Trophoblast cell (in vitro differentiated cells and primary cell): Measurements from ENCODE around the gene ADA.

ENCODE experiments used
- DNase-seq, 2 donors: peaks; one replicate each; pipeline ENCODE4 v3.0.0-alpha.2; 2016
- H2AFZ ChIP-seq: 2 replicates; pipeline ENCODE4 v1.6.1; 2013; ENCODE audit warnings: low read length, moderate library complexity, mild to moderate bottlenecking; ENCODE audit not compliant: insufficient read depth, poor library complexity
- H2AK5ac ChIP-seq: 2 replicates; pipeline ENCODE4 v1.6.1; 2013; ENCODE audit warnings: mild to moderate bottlenecking, low read length
- H2BK120ac ChIP-seq: 2 replicates; pipeline ENCODE4 v1.6.1; 2013; ENCODE audit warnings: low read length, mild to moderate bottlenecking, moderate library complexity; ENCODE audit not compliant: insufficient read depth, poor library complexity
- H2BK12ac ChIP-seq: 2 replicates; pipeline ENCODE4 v1.6.1; 2013; ENCODE audit warnings: mild to moderate bottlenecking, low read length, moderate library complexity
- H2BK5ac ChIP-seq: 2 replicates; pipeline ENCODE4 v1.6.1; 2013; ENCODE audit warnings: low read length, low read depth, moderate library complexity, mild to moderate bottlenecking; ENCODE audit not compliant: poor library complexity
- H3K14ac ChIP-seq: 2 replicates; pipeline ENCODE4 v1.6.1; 2013; ENCODE audit warnings: mild to moderate bottlenecking, low read length
- H3K18ac ChIP-seq: 2 replicates; pipeline ENCODE4 v1.6.1; 2013; ENCODE audit warnings: mild to moderate bottlenecking, low read length
- H3K23ac ChIP-seq: 2 replicates; pipeline ENCODE4 v1.6.1; 2013; ENCODE audit warnings: low read length
- H3K27ac ChIP-seq: 2 replicates; pipeline ENCODE4 v1.5.1; 2013; ENCODE audit warnings: low read depth, mild to moderate bottlenecking, inconsistent platforms, low read length, moderate library complexity
- H3K27me3 ChIP-seq: 2 replicates; pipeline ENCODE4 v1.6.1; 2013; ENCODE audit warnings: inconsistent platforms, mild to moderate bottlenecking, low read length, moderate library complexity; ENCODE audit not compliant: insufficient read depth
- H3K36me3 ChIP-seq, 2 experiments: 1 replicate in 1 of 2; 2 replicates in 1 of 2; pipeline ENCODE4 v1.6.1; 2013; ENCODE audit warnings: low read length in 2 of 2, mild to moderate bottlenecking in 2 of 2, moderate library complexity in 1 of 2; ENCODE audit not compliant: insufficient read depth in 2 of 2, control insufficient read depth in 1 of 2
- H3K4ac ChIP-seq: 2 replicates; pipeline ENCODE4 v1.6.1; 2013; ENCODE audit warnings: low read depth, mild to moderate bottlenecking, low read length, moderate library complexity
- H3K4me1 ChIP-seq, 2 experiments: 1 replicate in 1 of 2; 2 replicates in 1 of 2; pipeline ENCODE4 v1.6.1; 2013; ENCODE audit warnings: low read length in 2 of 2, mild to moderate bottlenecking in 2 of 2, moderate library complexity in 1 of 2; ENCODE audit not compliant: insufficient read depth in 2 of 2, control insufficient read depth in 1 of 2
- H3K4me2 ChIP-seq: 2 replicates; pipeline ENCODE4 v1.6.1; 2013; ENCODE audit warnings: inconsistent platforms, mild to moderate bottlenecking, low read length, moderate library complexity
- H3K4me3 ChIP-seq: 2 replicates; pipeline ENCODE4 v1.5.1; 2013; ENCODE audit warnings: mild to moderate bottlenecking, low read depth, low read length, inconsistent platforms
- H3K79me1 ChIP-seq: one replicate; pipeline ENCODE4 v1.6.1; 2013; ENCODE audit warnings: low read length
- H3K79me2 ChIP-seq: 2 replicates; pipeline ENCODE4 v1.6.1; 2013; ENCODE audit warnings: low read length, mild to moderate bottlenecking; ENCODE audit not compliant: control insufficient read depth, insufficient read depth, poor library complexity
- H3K9ac ChIP-seq: 2 replicates; pipeline ENCODE4 v1.6.1; 2013; ENCODE audit warnings: mild to moderate bottlenecking, low read length
- H3K9me3 ChIP-seq: 2 replicates; pipeline ENCODE4 v1.6.1; 2013; ENCODE audit warnings: low read depth, mild to moderate bottlenecking, control low read depth, inconsistent platforms, low read length; ENCODE audit not compliant: insufficient read depth
- H4K12ac ChIP-seq: 2 replicates; pipeline ENCODE4 v1.6.1; 2013; ENCODE audit warnings: low read depth, mild to moderate bottlenecking, low read length, moderate library complexity
- H4K8ac ChIP-seq: 2 replicates; pipeline ENCODE4 v1.6.1; 2013; ENCODE audit warnings: low read depth, mild to moderate bottlenecking, low read length, moderate library complexity
- H4K91ac ChIP-seq: one replicate; pipeline ENCODE4 v1.6.1; 2013; ENCODE audit warnings: low read depth, mild to moderate bottlenecking, low read length, moderate library complexity
- WGBS: extraction: QIAGEN DNeasy Blood & Tissue Kit; methylation state at CpG from one replicate; pipeline ENCODE4 v1.1.7; 2013; ENCODE audit warnings: missing lambda C conversion rate; ENCODE audit not compliant: insufficient read length, insufficient coverage; ENCODE audit errors: extremely low coverage; 5-methylcytosine and 5-hydroxymethylcytosine counted together

ADA gene

DNA sequence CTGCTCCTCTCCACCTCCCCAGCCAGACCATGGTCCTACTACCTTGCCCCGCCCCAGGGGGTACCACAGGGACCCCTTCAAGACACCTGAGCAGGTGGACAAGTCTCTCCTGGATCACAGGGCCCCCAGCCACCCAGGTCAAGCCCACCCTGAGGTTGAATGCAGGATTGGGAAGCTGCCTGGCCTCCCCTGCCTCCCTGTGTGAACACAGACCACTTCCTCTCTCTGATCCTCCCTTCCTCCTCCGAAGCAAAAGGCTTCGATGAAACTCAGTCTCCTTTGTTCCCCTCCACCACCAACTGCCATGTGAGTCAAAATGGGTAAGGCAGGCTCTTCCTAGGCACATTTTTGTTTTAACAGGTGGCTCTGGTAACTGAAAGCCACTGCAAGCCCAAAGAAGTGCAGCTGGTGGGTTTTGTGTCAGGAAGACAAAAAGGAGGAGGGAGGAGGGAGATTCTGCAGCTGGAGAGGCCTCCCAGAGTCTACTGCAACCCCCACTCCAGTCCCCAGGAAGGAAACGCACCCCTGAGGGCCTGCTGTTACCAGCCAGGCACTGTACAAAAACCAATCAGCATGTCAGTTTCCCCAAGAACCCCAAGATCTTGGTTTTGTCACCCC is 5.4 kb downstream of the ADA start:
- Histone ChIP-seq H2BK120ac (no peak overlapping the region), H3K27me3 (no peaks in the 10 kb centered on the region), H3K4ac (no peak overlapping the region), H3K23ac (no peak overlapping the region), H3K4me1 (peaks cover 33 to 40% of the 10 kb centered on the region in 2 experiments), H3K18ac (peak overlapping the region; percentile 22), H3K9me3 (no peaks in the 10 kb centered on the region), H3K4me2 (no peak overlapping the region), H3K14ac (no peak overlapping the region), H3K27ac (no peak overlapping the region), H4K12ac (no peak overlapping the region), H2BK12ac (no peak overlapping the region), H4K91ac (peak overlapping the region; percentile 37), H2AK5ac (no peak overlapping the region), H4K8ac (no peak overlapping the region), H3K79me2 (peaks cover 8% of the 10 kb centered on the region), H2AFZ (no peak overlapping the region), H3K9ac (no peak overlapping the region), H3K79me1 (peaks cover 38% of the 10 kb centered on the region), H3K4me3 (no peak overlapping the region), H2BK5ac (no peak overlapping the region), H3K36me3 (no peaks in the 10 kb centered on the region)
- WGBS: no CpG with 5 or more reads among the region's 4 CpGs
- DNase-seq: no peak

GRCh38 chr20:44644667-44645131 is 6.8 kb downstream of the ADA start:
- no peak overlapping the region for H3K4me3 ChIP-seq

DNA sequence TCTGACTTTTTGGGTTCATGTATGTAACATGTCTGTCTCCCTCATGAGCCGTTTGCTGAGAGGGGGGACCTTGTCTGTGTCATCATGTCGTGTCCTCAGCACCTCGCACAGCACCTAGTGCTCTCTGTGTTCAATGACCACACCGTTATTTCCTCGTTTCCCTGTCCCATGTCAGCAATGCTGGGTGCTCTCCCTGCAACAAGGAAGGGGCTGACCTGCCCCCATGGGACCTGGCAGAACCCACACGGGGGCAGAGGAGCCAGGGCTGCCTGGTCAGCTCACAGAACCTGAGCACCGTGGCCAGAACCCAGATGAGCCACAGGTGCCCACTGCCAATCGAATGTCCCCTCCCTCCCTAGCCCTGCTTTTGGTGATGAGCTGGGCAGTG is 7.3 kb downstream of the ADA start:
- H3K27ac ChIP-seq: peak overlapping the region; percentile 93
- H3K4me3 ChIP-seq: no peak overlapping the region
- peak overlapping the region; percentile 2 for H2BK5ac ChIP-seq
- H3K4ac ChIP-seq: no peak overlapping the region
- peaks cover 29 to 34% of the 10 kb centered on the region in 2 experiments for H3K4me1 ChIP-seq
- no peak overlapping the region for H3K9ac ChIP-seq
- no CpG with 5 or more reads among the region's 8 CpGs for WGBS
- H3K18ac ChIP-seq: peak overlapping the region; percentile 53
- peaks cover 4% of the 10 kb centered on the region for H3K79me2 ChIP-seq
- H2BK12ac ChIP-seq: peak overlapping the region; percentile 25
- no peak for DNase-seq
- H3K9me3 ChIP-seq: peaks cover 3% of the 10 kb centered on the region
- H2AK5ac ChIP-seq: peak overlapping the region; percentile 4
- no peaks in the 10 kb centered on the region for H3K27me3 ChIP-seq
- peak overlapping the region; percentile 65 for H2BK120ac ChIP-seq
- H3K36me3 ChIP-seq: peaks cover 0 to 4% of the 10 kb centered on the region in 2 experiments
- H3K14ac ChIP-seq: peak overlapping the region; percentile 5
- H3K4me2 ChIP-seq: no peak overlapping the region
- H4K91ac ChIP-seq: peak overlapping the region; percentile 57
- H4K8ac ChIP-seq: peak overlapping the region; percentile 1
- peaks cover 37% of the 10 kb centered on the region for H3K79me1 ChIP-seq
- no peak overlapping the region for H2AFZ ChIP-seq
- no peak overlapping the region for H4K12ac ChIP-seq
- H3K23ac ChIP-seq: no peak overlapping the region

More at GRCh38 chr20:44644667-44645131, 6.8 kb downstream of the ADA start:
- H4K91ac ChIP-seq: peak overlapping the region; percentile 57
- no peak overlapping the region for H3K23ac ChIP-seq
- peak overlapping the region; percentile 5 for H3K14ac ChIP-seq
- peak overlapping the region; percentile 2 for H2BK5ac ChIP-seq
- H3K79me1 ChIP-seq: peaks cover 37% of the 10 kb centered on the region
- H3K27ac ChIP-seq: no peak overlapping the region
- peak overlapping the region; percentile 65 for H2BK120ac ChIP-seq
- H3K4me2 ChIP-seq: no peak overlapping the region
- H3K36me3 ChIP-seq: peaks cover 0 to 4% of the 10 kb centered on the region in 2 experiments
- DNase-seq: peak; percentile 87 to 91
- H3K9ac ChIP-seq: no peak overlapping the region
- peaks cover 29 to 34% of the 10 kb centered on the region in 2 experiments for H3K4me1 ChIP-seq
- peak overlapping the region; percentile 1 for H4K8ac ChIP-seq
- H2AK5ac ChIP-seq: peak overlapping the region; percentile 4
- no peaks in the 10 kb centered on the region for H3K27me3 ChIP-seq
- H3K79me2 ChIP-seq: peaks cover 4% of the 10 kb centered on the region
- H3K18ac ChIP-seq: peak overlapping the region; percentile 53
- H3K4ac ChIP-seq: no peak overlapping the region
- peak overlapping the region; percentile 28 for H2BK12ac ChIP-seq
- no peak overlapping the region for H4K12ac ChIP-seq
- no CpG with 5 or more reads among the region's 7 CpGs for WGBS
- H3K9me3 ChIP-seq: peaks cover 3% of the 10 kb centered on the region
- no peak overlapping the region for H2AFZ ChIP-seq

DNA sequence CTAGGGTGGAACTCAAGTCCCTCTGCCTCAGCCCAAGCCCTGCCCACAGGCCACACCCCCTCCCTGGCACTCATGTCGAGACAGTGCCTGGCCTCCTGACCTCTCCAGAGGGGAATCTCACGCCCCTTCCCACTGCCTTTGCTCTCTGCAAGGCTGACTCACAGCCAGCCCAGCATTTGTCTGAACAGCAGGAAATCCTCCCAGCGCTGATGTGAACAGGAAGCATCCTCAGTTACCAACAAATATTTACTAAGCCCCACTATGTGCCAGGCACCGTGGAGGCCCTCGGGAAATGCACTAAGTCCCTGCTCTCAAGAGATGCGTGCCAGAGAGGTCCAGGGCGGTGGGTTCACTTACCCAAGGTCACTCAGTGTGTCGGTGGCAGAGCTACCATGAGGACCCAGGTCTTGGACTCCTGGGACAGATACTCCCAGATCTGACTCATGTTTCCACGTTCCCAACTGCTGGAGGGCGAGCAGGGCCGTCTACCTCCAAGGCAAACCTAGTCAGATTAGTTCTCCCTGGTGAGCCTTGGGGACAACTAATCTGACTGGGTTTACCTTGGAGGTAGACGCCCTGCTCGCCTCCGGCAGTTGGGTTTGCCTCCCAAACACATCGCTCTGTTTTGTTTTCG is 7.8 kb downstream of the ADA start:
- Histone ChIP-seq H3K4ac (no peak overlapping the region), H2AK5ac (peak overlapping the region; percentile 6), H3K9me3 (peaks cover 3% of the 10 kb centered on the region), H2BK12ac (peak overlapping the region; percentile 70), H4K91ac (peak overlapping the region; percentile 57), H3K27ac (peak overlapping the region; percentile 93), H2AFZ (no peak overlapping the region), H4K12ac (no peak overlapping the region), H3K18ac (peak overlapping the region; percentile 28), H3K14ac (no peak overlapping the region), H3K9ac (no peak overlapping the region), H3K79me2 (peaks cover 4% of the 10 kb centered on the region), H3K23ac (no peak overlapping the region), H4K8ac (peak overlapping the region; percentile 71), H3K4me3 (no peak overlapping the region), H3K4me1 (peaks cover 29 to 34% of the 10 kb centered on the region in 2 experiments), H3K27me3 (no peaks in the 10 kb centered on the region), H2BK120ac (peak overlapping the region; percentile 45), H3K4me2 (peak overlapping the region; percentile 16), H3K79me1 (peaks cover 37% of the 10 kb centered on the region), H2BK5ac (peak overlapping the region; percentile 36), H3K36me3 (peaks cover 3 to 4% of the 10 kb centered on the region in 2 experiments)
- DNase-seq: peak; percentile 81 to 89
- no CpG with 5 or more reads among the region's 16 CpGs for WGBS
